ENCODE results near the gene OR6B2. TPM values are rescaled to one million over a fixed set of nuclear protein-coding genes. Genes with fewer than 3 reads are reported as not detected.

The OR6B2 gene
- total and polyA plus RNA-seq, 8 donors: not detected

DNA sequence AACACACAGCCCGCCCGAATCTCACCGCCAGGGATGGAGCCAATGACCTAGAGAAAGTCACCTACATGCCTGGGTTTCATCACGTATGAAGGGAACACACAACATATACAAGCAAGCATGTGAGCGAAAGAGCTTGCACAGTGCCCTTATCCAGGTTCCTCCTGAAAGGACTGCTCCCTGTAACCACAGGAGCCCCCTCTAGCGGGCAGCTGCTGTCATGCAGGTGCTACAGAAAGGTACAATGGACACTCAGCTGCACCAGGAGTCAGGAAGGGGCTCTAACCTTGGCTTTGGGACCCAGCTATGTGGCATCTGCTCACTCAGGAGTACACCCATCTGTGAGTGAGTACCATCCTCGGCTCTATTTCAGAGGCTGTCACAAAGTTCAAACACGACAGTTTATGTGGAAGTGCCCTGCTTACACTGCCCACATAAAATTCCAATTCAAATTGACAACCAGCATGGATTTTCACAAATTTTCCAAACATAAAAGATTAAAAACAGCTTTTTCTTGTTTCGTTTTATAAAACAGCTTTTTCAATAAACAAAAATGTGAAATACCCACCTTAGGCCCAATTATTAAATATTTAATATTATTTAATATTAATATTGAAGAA, 8.6 kb downstream of the OR6B2 start:
- Histone ChIP-seq H3K27ac (no peak overlapping the region), H3K36me3 (peaks cover 38 to 48% (median 47%) of the 10 kb centered on the region in 4 donors), H3K4me1 (peaks cover 11 to 36% (median 29%) of the 10 kb centered on the region in 4 donors), H3K27me3 (no peaks in the 10 kb centered on the region), H3K4me3 (no peak overlapping the region), H3K9me3 (no peaks in the 10 kb centered on the region)
- intact Hi-C loops (cut with DNase I; ENCODE audit: low total_unique reads): no loop called here
- TF ChIP-seq, protein P1, sequence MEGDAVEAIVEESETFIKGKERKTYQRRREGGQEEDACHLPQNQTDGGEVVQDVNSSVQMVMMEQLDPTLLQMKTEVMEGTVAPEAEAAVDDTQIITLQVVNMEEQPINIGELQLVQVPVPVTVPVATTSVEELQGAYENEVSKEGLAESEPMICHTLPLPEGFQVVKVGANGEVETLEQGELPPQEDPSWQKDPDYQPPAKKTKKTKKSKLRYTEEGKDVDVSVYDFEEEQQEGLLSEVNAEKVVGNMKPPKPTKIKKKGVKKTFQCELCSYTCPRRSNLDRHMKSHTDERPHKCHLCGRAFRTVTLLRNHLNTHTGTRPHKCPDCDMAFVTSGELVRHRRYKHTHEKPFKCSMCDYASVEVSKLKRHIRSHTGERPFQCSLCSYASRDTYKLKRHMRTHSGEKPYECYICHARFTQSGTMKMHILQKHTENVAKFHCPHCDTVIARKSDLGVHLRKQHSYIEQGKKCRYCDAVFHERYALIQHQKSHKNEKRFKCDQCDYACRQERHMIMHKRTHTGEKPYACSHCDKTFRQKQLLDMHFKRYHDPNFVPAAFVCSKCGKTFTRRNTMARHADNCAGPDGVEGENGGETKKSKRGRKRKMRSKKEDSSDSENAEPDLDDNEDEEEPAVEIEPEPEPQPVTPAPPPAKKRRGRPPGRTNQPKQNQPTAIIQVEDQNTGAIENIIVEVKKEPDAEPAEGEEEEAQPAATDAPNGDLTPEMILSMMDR (IDR thresholded peaks at IDR 0.05): peak in 5 of 7 experiments; percentile 39 to 71 (median 62)
- TF ChIP-seq EP300 (IDR thresholded peaks at IDR 0.05): no peak
- peak; percentile 72 to 84 for DNase-seq
- 48 to 63% (median 54%) methylated on average over 7 to 9 of the region's 9 CpGs for WGBS, 5 donors

DNA sequence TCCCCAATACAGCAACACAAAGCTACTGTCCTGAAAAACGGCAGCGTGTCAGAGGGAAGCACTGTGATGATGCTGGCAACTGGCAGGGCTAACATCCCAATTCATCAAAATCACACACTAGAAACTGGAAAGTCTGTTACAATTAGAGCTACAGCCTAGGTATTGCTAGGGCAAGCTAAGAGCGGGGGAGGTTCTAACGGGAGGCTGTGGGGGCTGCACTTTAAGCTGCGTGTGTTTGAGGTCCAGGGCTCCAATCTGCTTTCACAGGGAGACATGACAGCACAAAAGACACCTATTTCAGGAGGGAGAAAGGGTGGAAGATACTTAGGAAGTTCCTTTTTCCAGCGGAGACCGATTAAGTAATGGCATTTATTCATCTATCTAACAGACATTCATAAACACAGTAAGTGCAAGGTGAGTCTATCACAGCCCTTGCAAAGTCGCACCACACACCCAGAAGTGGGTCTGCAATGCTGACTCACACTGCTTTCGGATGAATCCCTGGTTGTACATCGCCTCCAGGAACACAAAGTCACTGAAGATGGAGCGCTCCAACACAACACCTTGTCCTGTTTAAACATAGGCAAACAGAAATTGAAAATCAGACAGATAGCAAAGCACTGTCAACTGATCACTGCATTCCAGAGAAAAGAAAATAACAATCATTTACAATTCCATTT, 12.0 kb downstream of the OR6B2 start:
- Histone ChIP-seq H3K27me3 (no peaks in the 10 kb centered on the region), H3K27ac (no peak overlapping the region), H3K4me1 (peaks cover 0 to 21% (median 12%) of the 10 kb centered on the region in 4 donors), H3K4me3 (no peak overlapping the region), H3K36me3 (peaks cover 61 to 81% (median 81%) of the 10 kb centered on the region in 4 donors), H3K9me3 (no peaks in the 10 kb centered on the region)
- TF ChIP-seq, protein P1 (IDR thresholded peaks at IDR 0.05): no peak
- TF ChIP-seq POLR2AphosphoS5 (IDR thresholded peaks at IDR 0.05) (no peak), EP300 (IDR thresholded peaks at IDR 0.05) (no peak), POLR2A (IDR thresholded peaks at IDR 0.05) (no peak)
- 95 to 98% (median 96%) methylated on average over 11 of the region's 11 CpGs for WGBS, 5 donors
- intact Hi-C loops (cut with DNase I; ENCODE audit: low total_unique reads): no loop called here
- DNase-seq: no peak

DNA sequence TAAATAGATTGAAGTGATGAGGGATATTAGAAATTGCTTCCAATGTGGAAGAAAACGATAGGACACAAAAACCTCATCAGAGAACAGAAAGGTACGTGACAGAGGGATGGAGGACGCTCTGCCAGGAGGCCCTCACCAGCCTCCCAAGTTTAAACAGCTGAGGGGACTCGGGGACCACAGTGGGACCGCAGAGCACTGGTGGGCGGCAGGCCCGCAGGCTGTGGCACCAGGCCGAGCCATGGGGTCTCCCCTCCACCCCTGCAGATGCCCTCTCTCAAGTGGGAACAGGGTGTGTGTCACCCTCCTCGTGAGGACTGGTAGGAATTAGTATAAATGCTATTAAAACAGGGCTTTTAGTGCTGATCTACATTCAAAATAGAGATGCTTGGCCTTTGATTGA, 15.9 kb downstream of the OR6B2 start:
- H3K27ac ChIP-seq: no peak overlapping the region
- H3K4me3 ChIP-seq: no peak overlapping the region
- intact Hi-C loops (cut with DNase I; ENCODE audit: low total_unique reads): no loop called here
- no peaks in the 10 kb centered on the region for H3K9me3 ChIP-seq
- no peaks in the 10 kb centered on the region for H3K27me3 ChIP-seq
- no peaks in the 10 kb centered on the region for H3K4me1 ChIP-seq
- H3K36me3 ChIP-seq: peaks cover 68 to 100% (median 99%) of the 10 kb centered on the region in 4 donors
- no peak for DNase-seq
- WGBS, 5 donors: 89 to 97% (median 95%) methylated on average over 9 of the region's 9 CpGs
- TF ChIP-seq, protein P1 (IDR thresholded peaks at IDR 0.05): no peak
- no peak for TF ChIP-seq POLR2AphosphoS5 (IDR thresholded peaks at IDR 0.05)
- no peak for TF ChIP-seq EP300 (IDR thresholded peaks at IDR 0.05)
- TF ChIP-seq POLR2A (IDR thresholded peaks at IDR 0.05): no peak

DNA sequence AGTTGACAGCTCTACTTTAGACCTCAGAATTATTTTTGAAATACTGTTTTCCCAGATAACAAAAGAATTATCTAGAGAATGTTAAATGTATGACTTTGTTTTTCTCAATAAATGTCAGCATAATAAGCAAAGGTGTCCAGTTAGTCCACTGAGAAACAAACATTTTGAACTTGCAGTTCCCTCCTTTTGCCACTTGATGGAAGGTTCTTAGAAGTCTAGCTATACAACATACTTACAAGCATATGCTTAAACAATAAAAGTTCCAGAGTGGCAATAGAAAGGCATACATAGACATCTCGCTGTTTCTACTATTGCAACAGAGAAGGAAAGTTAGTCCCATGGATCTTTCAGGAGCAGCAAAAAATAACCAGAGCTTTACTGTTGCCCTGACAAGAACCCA, 16.9 kb downstream of the OR6B2 start:
- intact Hi-C loops (cut with DNase I; ENCODE audit: low total_unique reads): no loop called here
- no peak for DNase-seq
- TF ChIP-seq, protein P1 (IDR thresholded peaks at IDR 0.05): no peak
- no peak for TF ChIP-seq POLR2AphosphoS5 (IDR thresholded peaks at IDR 0.05)
- no peak for TF ChIP-seq EP300 (IDR thresholded peaks at IDR 0.05)
- TF ChIP-seq POLR2A (IDR thresholded peaks at IDR 0.05): no peak
- no peaks in the 10 kb centered on the region for H3K27me3 ChIP-seq
- H3K9me3 ChIP-seq: no peaks in the 10 kb centered on the region
- no peaks in the 10 kb centered on the region for H3K4me1 ChIP-seq
- H3K27ac ChIP-seq: no peak overlapping the region
- peaks cover 68 to 100% (median 99%) of the 10 kb centered on the region in 4 donors for H3K36me3 ChIP-seq
- 91 to 100% (median 95%) methylated on average over 1 of the region's 1 CpG for WGBS, 5 donors
- no peak overlapping the region for H3K4me3 ChIP-seq
